B cell (primary cell): Measurements from ENCODE around the gene GRIK3. TPM values are rescaled to one million over a fixed set of nuclear protein-coding genes. Genes with fewer than 3 reads are reported as not detected.

Experiments
- ATAC-seq: fragments of 200-7000 bp; cut with Tn5 transposase; one replicate; pipeline ENCODE4 v1.10.0; 2021; ENCODE audit warnings: low read depth, mild to moderate bottlenecking, moderate number of reproducible peaks, moderate library complexity
- CTCF ChIA-PET: fragments of 350-600 bp; sonication (Branson Sonifier 250); formaldehyde crosslinking; loops from one replicate; lab custom pipeline; 2021; ENCODE audit warnings: antibody characterized with exemption, inconsistent platforms; lab: Charles Lee
- POLR2A ChIA-PET: fragments of 350-600 bp; sonication (Branson Sonifier 250); formaldehyde crosslinking; loops from one replicate; lab custom pipeline; 2021; ENCODE audit warnings: antibody characterized with exemption; lab: Charles Lee
- DNase-seq: peaks from one replicate; pipeline ENCODE4 v3.0.0; 2013
- H2AFZ ChIP-seq: 2 replicates; pipeline ENCODE4 v1.6.1; 2012; ENCODE audit warnings: mild to moderate bottlenecking, low read depth, low read length; ENCODE audit not compliant: insufficient read depth, poor library complexity, severe bottlenecking
- H3K27ac ChIP-seq, 2 donors: 1 replicate in 1 of 2; 2 replicates in 1 of 2; pipeline ENCODE4 v1.5.1; 2012 to 2013; ENCODE audit warnings: low read length in 2 of 2, mild to moderate bottlenecking in 2 of 2, moderate library complexity in 1 of 2
- H3K27me3 ChIP-seq, 4 experiments: fragments of 200-600 bp in 1 of 4; sonication (generic) in 1 of 4; replicated peaks in 1 of 4; 1 replicate in 2 of 4; 2 replicates in 2 of 4; pipeline versions ENCODE4 v1.6.1 to v1.7.0; 2013 to 2016; ENCODE audit warnings: low read length in 3 of 4, mild to moderate bottlenecking in 2 of 4, mixed read lengths in 1 of 4, moderate library complexity in 1 of 4; ENCODE audit not compliant: insufficient read depth in 4 of 4, control insufficient read depth in 3 of 4; ENCODE audit errors: control extremely low read depth in 1 of 4
- H3K36me3 ChIP-seq, 2 experiments: replicated peaks in 1 of 2; 1 replicate in 1 of 2; 2 replicates in 1 of 2; pipeline versions ENCODE4 v1.6.1 to v1.7.1; 2013; ENCODE audit warnings: low read length in 1 of 2; ENCODE audit not compliant: insufficient read depth in 2 of 2, control insufficient read depth in 1 of 2; ENCODE audit errors: control extremely low read depth in 1 of 2, extremely low read depth in 1 of 2
- H3K4me1 ChIP-seq, 2 donors: fragments of 200-600 bp in 1 of 2; sonication (generic) in 1 of 2; 1 replicate in 1 of 2; 2 replicates in 1 of 2; pipeline versions ENCODE4 v1.5.1 to v1.6.1; 2013 to 2017; ENCODE audit warnings: low read length in 2 of 2; ENCODE audit not compliant: control insufficient read depth in 2 of 2, insufficient read depth in 2 of 2
- H3K4me2 ChIP-seq: replicated peaks from 2 replicates; pipeline ENCODE3; 2012; ENCODE audit warnings: mild to moderate bottlenecking, low read depth, low read length; ENCODE audit not compliant: poor library complexity, severe bottlenecking
- H3K4me3 ChIP-seq, 5 experiments: fragments of 200-600 bp in 1 of 5; sonication (generic) in 1 of 5; 1 replicate in 3 of 5; 2 replicates in 2 of 5; pipeline versions ENCODE4 v1.5.1 to v1.7.0; 2011 to 2016; ENCODE audit warnings: low read length in 4 of 5, mild to moderate bottlenecking in 4 of 5, low read depth in 2 of 5, control low read depth in 1 of 5, moderate library complexity in 1 of 5; ENCODE audit not compliant: insufficient read depth in 1 of 5; ENCODE audit errors: control extremely low read depth in 1 of 5, extremely low read depth in 1 of 5
- H3K79me2 ChIP-seq: fragments of 200-600 bp; sonication (generic); one replicate; pipeline ENCODE4 v1.6.0; 2016; ENCODE audit warnings: low read length; ENCODE audit not compliant: control insufficient read depth, insufficient read depth
- H3K9ac ChIP-seq: fragments of 200-600 bp; sonication (generic); 2 replicates; pipeline ENCODE4 v1.6.1; 2017; ENCODE audit warnings: mild to moderate bottlenecking, low read length, moderate library complexity
- H3K9me3 ChIP-seq, 3 donors: one replicate each; pipeline versions ENCODE4 v1.6.1 to v1.7.1; 2013; ENCODE audit warnings: low read length in 2 of 3; ENCODE audit not compliant: control insufficient read depth in 2 of 3, insufficient read depth in 1 of 3; ENCODE audit errors: control extremely low read depth in 1 of 3
- H4K20me1 ChIP-seq: 2 replicates; pipeline ENCODE4 v1.6.0; 2012; ENCODE audit warnings: mild to moderate bottlenecking, low read length; ENCODE audit not compliant: insufficient read depth, control insufficient read depth, poor library complexity, severe bottlenecking
- H3K27ac Mint-ChIP-seq: one replicate; pipeline ENCODE4 v1.8.0; 2021; ENCODE audit warnings: mixed read lengths
- H3K27me3 Mint-ChIP-seq: one replicate; pipeline ENCODE4 v1.8.0; 2021; ENCODE audit warnings: mixed read lengths
- H3K4me1 Mint-ChIP-seq: one replicate; pipeline ENCODE4 v1.8.0; 2021; ENCODE audit warnings: mixed read lengths
- H3K4me3 Mint-ChIP-seq: one replicate; pipeline ENCODE4 v1.8.0; 2021; ENCODE audit warnings: mixed read lengths
- H3K9me3 Mint-ChIP-seq: one replicate; pipeline ENCODE4 v1.8.0; 2022; ENCODE audit warnings: mixed read lengths; ENCODE audit not compliant: insufficient read depth
- EZH2 ChIP-seq: IDR thresholded peaks from 2 replicates; pipeline ENCODE4 v1.6.1; 2012; ENCODE audit warnings: borderline replicate concordance, low read depth, mild to moderate bottlenecking, moderate library complexity, low read length; ENCODE audit not compliant: insufficient read depth, poor library complexity, severe bottlenecking
- WGBS: methylation state at CpG from one replicate; pipeline ENCODE4 v1.1.5; 2013; ENCODE audit warnings: missing lambda C conversion rate; ENCODE audit not compliant: insufficient coverage; 5-methylcytosine and 5-hydroxymethylcytosine counted together
- intact Hi-C: fragments of 100-400 bp; cut with micrococcal nuclease; formaldehyde crosslinking; loops from one replicate; pipeline ENCODE4 v1.10.0; 2022
- polyA plus RNA-seq: library from polyadenylated mRNA; depleted of rRNA; stranded (reverse); fragments of >200 nt; gene quantifications from 2 replicates; pipeline ENCODE4 v1.2.3, GENCODE V29; 2012
- total RNA-seq, 2 donors: library from RNA; stranded (reverse); fragments of 120-200 nt in 1 of 2; gene quantifications; 1 replicate in 1 of 2; 2 replicates in 1 of 2; pipeline versions ENCODE4 v1.2.3 to v1.2.4, GENCODE V29; 2013 to 2022
- TF ChIP-seq, protein P1 (sequence below): fragments of 200-600 bp; IDR thresholded peaks from one replicate; pipeline ENCODE4 v1.8.0; 2022; ENCODE audit warnings: antibody characterized with exemption, mild to moderate bottlenecking

Gene GRIK3
- total and polyA plus RNA-seq, 2 donors (not counting 1 experiment from before 2014, with no cell fraction given): 0.12 to 1.5 TPM

DNA sequence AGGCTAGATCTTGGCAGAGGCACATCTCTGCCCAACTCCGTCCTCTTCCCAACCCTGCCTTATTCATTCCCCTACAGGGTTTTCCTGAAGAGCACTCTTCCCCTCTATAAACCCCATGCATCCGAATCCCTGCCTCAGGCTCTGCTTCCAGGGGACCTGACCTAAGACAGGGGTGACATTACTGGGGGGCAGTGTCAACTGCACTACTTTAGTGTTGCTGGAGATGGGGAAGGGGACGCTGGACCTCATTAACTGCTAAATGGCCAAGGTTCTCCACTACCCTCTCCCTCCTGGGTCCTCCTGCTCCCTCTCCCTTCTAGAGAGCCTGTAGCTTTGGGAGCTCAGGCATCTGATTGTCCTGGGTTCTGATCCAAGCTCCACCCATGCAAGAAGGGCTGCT, 126.2 kb downstream of the GRIK3 start:
- ATAC-seq (no peak), DNase-seq (no peak)
- no peak overlapping the region for H3K4me3 ChIP-seq
- H3K9ac ChIP-seq: no peak overlapping the region
- no peaks in the 10 kb centered on the region for H3K4me1 ChIP-seq
- POLR2A ChIA-PET: no interaction called here
- no peaks in the 10 kb centered on the region for H3K36me3 ChIP-seq
- no peak overlapping the region for H3K4me2 ChIP-seq
- no peak overlapping the region for H2AFZ ChIP-seq
- no peak overlapping the region for H3K4me3 Mint-ChIP-seq
- no peak for TF ChIP-seq EZH2
- TF ChIP-seq, protein P1, sequence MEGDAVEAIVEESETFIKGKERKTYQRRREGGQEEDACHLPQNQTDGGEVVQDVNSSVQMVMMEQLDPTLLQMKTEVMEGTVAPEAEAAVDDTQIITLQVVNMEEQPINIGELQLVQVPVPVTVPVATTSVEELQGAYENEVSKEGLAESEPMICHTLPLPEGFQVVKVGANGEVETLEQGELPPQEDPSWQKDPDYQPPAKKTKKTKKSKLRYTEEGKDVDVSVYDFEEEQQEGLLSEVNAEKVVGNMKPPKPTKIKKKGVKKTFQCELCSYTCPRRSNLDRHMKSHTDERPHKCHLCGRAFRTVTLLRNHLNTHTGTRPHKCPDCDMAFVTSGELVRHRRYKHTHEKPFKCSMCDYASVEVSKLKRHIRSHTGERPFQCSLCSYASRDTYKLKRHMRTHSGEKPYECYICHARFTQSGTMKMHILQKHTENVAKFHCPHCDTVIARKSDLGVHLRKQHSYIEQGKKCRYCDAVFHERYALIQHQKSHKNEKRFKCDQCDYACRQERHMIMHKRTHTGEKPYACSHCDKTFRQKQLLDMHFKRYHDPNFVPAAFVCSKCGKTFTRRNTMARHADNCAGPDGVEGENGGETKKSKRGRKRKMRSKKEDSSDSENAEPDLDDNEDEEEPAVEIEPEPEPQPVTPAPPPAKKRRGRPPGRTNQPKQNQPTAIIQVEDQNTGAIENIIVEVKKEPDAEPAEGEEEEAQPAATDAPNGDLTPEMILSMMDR: no peak
- no peaks in the 10 kb centered on the region for H3K9me3 Mint-ChIP-seq
- WGBS: 75% methylated on average over 1 of the region's 3 CpGs
- CTCF ChIA-PET: no interaction called here
- peaks cover 0 to 2% (median 0%) of the 10 kb centered on the region in 4 experiments for H3K27me3 ChIP-seq
- H3K9me3 ChIP-seq: no peaks in the 10 kb centered on the region
- peaks cover 15% of the 10 kb centered on the region for H3K27me3 Mint-ChIP-seq
- intact Hi-C loops: no loop called here
- H3K4me1 Mint-ChIP-seq: no peaks in the 10 kb centered on the region
- no peaks in the 10 kb centered on the region for H4K20me1 ChIP-seq
- no peak overlapping the region for H3K27ac ChIP-seq
- no peaks in the 10 kb centered on the region for H3K79me2 ChIP-seq
- H3K27ac Mint-ChIP-seq: no peak overlapping the region

DNA sequence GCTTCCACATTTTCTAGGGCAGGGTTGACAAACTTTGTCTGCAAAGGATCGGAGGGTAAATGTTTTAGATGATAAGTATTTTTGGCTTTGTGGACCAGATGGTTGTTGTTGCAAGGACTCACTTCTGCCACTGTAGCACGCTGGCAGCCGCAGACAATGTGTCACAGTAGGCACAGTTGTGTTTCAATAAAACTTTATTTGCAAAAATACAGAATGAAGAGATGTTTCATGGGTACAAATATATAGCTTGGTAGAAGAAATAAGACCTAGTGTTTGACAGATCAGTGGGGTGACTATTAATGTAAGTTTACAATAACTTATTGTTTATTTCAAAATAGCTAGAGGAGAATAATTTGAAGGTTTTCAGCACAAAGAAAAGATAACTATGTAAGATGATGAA, 127.8 kb downstream of the GRIK3 start:
- ATAC-seq: no peak
- no peak for DNase-seq
- Histone ChIP-seq H3K27me3 (peaks cover 0 to 2% (median 0%) of the 10 kb centered on the region in 4 experiments), H4K20me1 (no peaks in the 10 kb centered on the region), H3K79me2 (no peaks in the 10 kb centered on the region), H3K9ac (no peak overlapping the region), H3K4me1 (no peaks in the 10 kb centered on the region), H3K4me2 (no peak overlapping the region), H2AFZ (no peak overlapping the region), H3K9me3 (peaks cover 0 to 1% (median 0%) of the 10 kb centered on the region in 3 donors), H3K4me3 (no peak overlapping the region), H3K36me3 (no peaks in the 10 kb centered on the region), H3K27ac (no peak overlapping the region)
- no peak for TF ChIP-seq EZH2
- TF ChIP-seq, protein P1: no peak
- Mint-ChIP-seq H3K9me3 (peaks cover 2% of the 10 kb centered on the region), H3K27ac (no peak overlapping the region), H3K27me3 (peaks cover 17% of the 10 kb centered on the region), H3K4me1 (no peaks in the 10 kb centered on the region), H3K4me3 (no peak overlapping the region)
- WGBS: no CpG with 5 or more reads among the region's 3 CpGs
- CTCF ChIA-PET: no interaction called here
- POLR2A ChIA-PET: no interaction called here
- intact Hi-C loops: no loop called here
